NCI-H82 treated with DMSO at 0.1 percent for 48 hours (cell line): ENCODE measurements around the gene MUC5B.

ENCODE experiments used
- DNase-seq: peaks from one replicate; lab custom pipeline; 2025; ENCODE audit not compliant: unreplicated experiment; lab: John Stamatoyannopoulos, UW

MUC5B gene

GRCh38 chr11:1219834-1220815, 2.7 kb upstream of the MUC5B start:
- no peak for DNase-seq

GRCh38 chr11:1220941-1221721, 1.7 kb upstream of the MUC5B start:
- DNase-seq, result no peak

- DNase-seq, result no peak
Observed at GRCh38 chr11:1221848-1222311, 986 bp upstream of the MUC5B start.

- no peak for DNase-seq
Observed at GRCh38 chr11:1223346-1224110, 662 bp downstream of the MUC5B start.

GRCh38 chr11:1224111-1224490, 1.2 kb downstream of the MUC5B start:
- no peak for DNase-seq

GRCh38 chr11:1224491-1225385, 1.9 kb downstream of the MUC5B start:
- DNase-seq, result no peak

GRCh38 chr11:1225386-1226225, 2.7 kb downstream of the MUC5B start:
- DNase-seq, result no peak

- no peak for DNase-seq
Observed at GRCh38 chr11:1226226-1226985, 3.5 kb downstream of the MUC5B start.

- no peak for DNase-seq
Observed at GRCh38 chr11:1226986-1227550, 4.2 kb downstream of the MUC5B start.

- no peak for DNase-seq
Observed at GRCh38 chr11:1227551-1228100, 4.8 kb downstream of the MUC5B start.

- no peak for DNase-seq
Observed at GRCh38 chr11:1228101-1228821, 5.4 kb downstream of the MUC5B start.

GRCh38 chr11:1228921-1229451, 6.1 kb downstream of the MUC5B start:
- no peak for DNase-seq

- no peak for DNase-seq
Observed at GRCh38 chr11:1229471-1230120, 6.7 kb downstream of the MUC5B start.

- no peak for DNase-seq
Observed at GRCh38 chr11:1230121-1230455, 7.2 kb downstream of the MUC5B start.

GRCh38 chr11:1230456-1231395, 7.9 kb downstream of the MUC5B start:
- DNase-seq, result no peak
